ENCODE results near the gene PIEZO2.
"Not testable (repeated sequence)": the region's sequence is repeated elsewhere in the genome, so short reads cannot be mapped to it uniquely, and the experiment has no call there.

The PIEZO2 gene

GRCh38 chr18:10660179-10660884 lies 489.0 kb downstream of the PIEZO2 start:
- TF ChIP-seq ZNF274 (IDR thresholded peaks at IDR 0.05; ENCODE audit: low read depth, low read length) = no peak
- H3K4me3 ChIP-seq (ENCODE audit: low read length) = no peak overlapping the region

DNA sequence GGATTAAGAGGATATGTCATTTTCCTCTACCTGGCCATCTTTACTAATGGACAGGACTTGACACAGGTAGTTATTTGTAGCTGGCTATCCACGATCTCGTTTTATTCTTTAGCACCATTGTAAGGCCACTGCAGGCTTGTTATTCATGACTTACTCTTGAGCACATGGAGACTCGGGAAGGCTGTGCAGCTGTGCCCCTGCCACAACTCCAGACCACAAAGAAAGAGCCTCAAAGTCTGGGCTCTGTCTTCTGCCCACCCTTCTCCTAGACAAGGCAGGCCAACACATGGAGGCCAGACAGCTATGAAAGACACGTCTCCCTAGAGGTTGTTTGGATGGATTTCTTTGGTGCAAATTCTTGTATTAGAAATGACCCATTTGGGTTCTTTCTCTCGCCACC lies 489.8 kb downstream of the PIEZO2 start:
- H3K4me3 ChIP-seq (ENCODE audit: low read length) = no peak overlapping the region
- no peak for TF ChIP-seq ZNF274 (IDR thresholded peaks at IDR 0.05; ENCODE audit: low read depth, low read length)

- TF ChIP-seq ZNF274 (IDR thresholded peaks at IDR 0.05; ENCODE audit: low read depth, low read length) = no peak
These were observed 490.4 kb downstream of the PIEZO2 start for GRCh38 chr18:10659000-10659399.

GRCh38 chr18:10644003-10644402 lies 505.4 kb downstream of the PIEZO2 start:
- H3K4me3 ChIP-seq (ENCODE audit: low read length) = not testable (repeated sequence)

More at GRCh38 chr18:10659000-10659399, 490.4 kb downstream of the PIEZO2 start:
- no peak overlapping the region for H3K4me3 ChIP-seq (ENCODE audit: low read length)

DNA sequence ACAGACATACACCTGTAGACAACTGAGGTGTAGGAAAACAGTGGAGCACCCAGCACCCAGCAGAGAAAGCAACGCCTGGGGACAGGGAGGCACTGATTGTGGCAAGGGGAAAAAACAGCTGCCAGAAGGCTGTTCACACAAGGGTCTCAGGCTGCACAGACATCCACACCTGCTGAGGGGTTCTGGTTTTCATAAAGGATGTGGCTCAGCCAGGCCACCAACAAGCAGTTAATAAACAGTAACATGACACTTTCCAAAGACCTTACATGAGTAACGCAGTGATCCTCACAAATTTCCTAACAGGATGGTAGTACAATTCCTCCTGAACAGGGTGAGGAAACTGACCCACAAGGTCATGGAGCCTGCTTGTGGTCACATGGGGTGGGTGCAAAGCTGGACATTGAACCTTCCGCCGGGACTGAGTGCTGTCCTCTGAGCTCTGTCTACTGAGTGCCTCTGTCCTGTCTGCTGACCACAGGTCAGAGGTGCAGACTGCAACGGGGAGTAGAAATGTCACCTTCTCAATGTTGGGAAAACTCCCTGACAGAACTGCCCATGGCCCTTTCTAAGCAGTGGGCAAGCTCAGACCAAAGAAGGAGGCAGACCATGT lies 506.3 kb downstream of the PIEZO2 start:
- not testable (repeated sequence) for H3K4me3 ChIP-seq (ENCODE audit: low read length)

GRCh38 chr18:10638539-10638885 lies 510.9 kb downstream of the PIEZO2 start:
- H3K4me3 ChIP-seq (ENCODE audit: low read length) = not testable (repeated sequence)

DNA sequence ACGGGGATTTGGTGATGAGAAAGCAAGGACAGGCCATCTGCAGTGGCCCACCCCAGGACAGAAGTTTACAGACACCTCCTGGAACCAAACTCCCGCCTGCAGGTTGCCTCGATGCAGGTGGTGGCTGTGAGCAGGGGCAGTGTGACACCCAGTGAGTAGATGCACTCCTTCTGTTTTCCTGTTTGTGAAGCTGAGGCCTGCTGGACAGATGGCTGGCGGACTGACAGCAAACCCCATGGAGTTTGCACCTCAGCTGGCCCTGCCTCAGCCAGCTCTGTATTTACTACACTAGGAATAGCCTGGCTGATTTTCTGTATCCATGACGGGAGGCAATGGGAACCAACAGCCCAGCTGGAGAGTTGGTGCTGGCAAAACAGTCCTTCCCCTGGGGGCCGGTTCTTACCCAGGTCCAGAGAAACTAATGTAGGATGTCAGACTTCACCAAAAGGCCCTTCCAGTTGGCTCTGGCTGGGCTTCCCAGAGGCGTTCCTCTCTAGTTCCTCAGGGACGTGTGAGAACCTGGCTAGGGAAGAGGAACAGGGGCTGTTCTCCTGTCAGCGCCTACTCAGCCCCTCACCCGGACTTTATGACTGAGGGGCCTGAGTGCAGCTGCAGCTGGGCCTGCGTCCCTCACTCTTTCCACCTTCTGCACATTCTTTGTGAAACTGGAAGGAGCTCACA lies 511.4 kb downstream of the PIEZO2 start:
- not testable (repeated sequence) for H3K4me3 ChIP-seq (ENCODE audit: low read length)

GRCh38 chr18:10629076-10629475 lies 520.3 kb downstream of the PIEZO2 start:
- H3K4me3 ChIP-seq (ENCODE audit: low read length) = not testable (repeated sequence)

- not testable (repeated sequence) for H3K4me3 ChIP-seq (ENCODE audit: low read length)
These were observed 522.7 kb downstream of the PIEZO2 start for GRCh38 chr18:10626606-10627213.

DNA sequence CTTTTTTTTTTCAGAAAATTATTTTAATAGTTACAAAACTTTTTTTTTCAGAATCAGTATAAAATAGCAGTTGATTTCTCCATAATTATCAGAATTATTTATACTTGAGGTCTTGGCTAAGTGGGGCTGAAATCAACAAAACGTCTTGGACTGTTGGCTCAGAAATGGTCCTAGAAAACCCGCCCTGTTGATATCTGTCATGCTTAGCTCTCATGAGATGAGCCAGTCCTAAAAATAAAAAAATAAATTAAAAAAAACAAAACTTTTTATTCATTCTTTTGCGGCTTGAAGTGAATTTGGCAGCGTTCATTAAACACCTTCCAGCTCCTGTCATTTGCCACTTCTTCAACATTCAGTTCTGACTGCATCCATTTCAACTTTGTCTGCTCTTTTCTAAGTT lies 525.8 kb downstream of the PIEZO2 start:
- H3K4me3 ChIP-seq (ENCODE audit: low read length) = not testable (repeated sequence)

DNA sequence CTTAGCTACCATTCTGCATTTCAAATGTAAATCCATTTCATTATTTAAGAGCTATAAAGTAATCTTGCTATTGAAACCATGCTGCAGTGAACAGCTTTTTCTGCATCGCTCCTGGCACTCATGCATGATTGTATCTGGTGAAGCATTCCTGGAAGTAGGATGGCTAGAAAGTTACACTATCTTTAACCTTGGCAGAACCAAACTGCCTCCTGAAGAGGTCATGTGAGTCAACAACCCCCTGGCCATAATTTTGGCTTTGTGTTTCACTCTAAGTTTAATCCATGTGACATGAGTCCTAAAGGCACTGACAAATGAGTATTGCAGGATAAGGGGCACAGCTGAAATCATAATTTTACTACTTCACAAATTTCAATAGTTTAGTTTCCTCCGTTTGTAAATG lies 526.4 kb downstream of the PIEZO2 start:
- not testable (repeated sequence) for H3K4me3 ChIP-seq (ENCODE audit: low read length)

- H3K4me3 ChIP-seq (ENCODE audit: low read length) = not testable (repeated sequence)
These were observed 528.6 kb downstream of the PIEZO2 start for GRCh38 chr18:10620670-10621329.

Measured in GM08714 (cell line).